Tibial artery (tissue), 4 donors: ENCODE measurements around the gene PPP4R3A.

Source experiments
- DNase-seq, 2 donors: peaks; one replicate each; pipeline ENCODE4 v3.0.0-alpha.2; 2019
- H3K27ac ChIP-seq, 2 donors: fragments of 200-600 bp; sonication (generic) in 1 of 2; 1 replicate in 1 of 2; 2 replicates in 1 of 2; pipeline ENCODE4 v1.5.1; 2018 to 2019; ENCODE audit warnings: mild to moderate bottlenecking in 1 of 2
- H3K27me3 ChIP-seq, 2 donors: fragments of 200-600 bp; sonication (generic) in 1 of 2; one replicate each; pipeline versions ENCODE4 v1.5.1 to v1.6.0; 2016 to 2019
- H3K36me3 ChIP-seq, 3 donors: fragments of 200-600 bp; sonication (generic) in 2 of 3; one replicate each; pipeline ENCODE4 v1.5.1; 2016 to 2019; ENCODE audit warnings: mild to moderate bottlenecking in 2 of 3
- H3K4me1 ChIP-seq, 4 donors: fragments of 200-600 bp; sonication (generic) in 2 of 4; 1 replicate in 3 of 4; 2 replicates in 1 of 4; pipeline ENCODE4 v1.5.1; 2016 to 2019
- H3K4me3 ChIP-seq, 2 donors: fragments of 200-600 bp; sonication (generic) in 1 of 2; 1 replicate in 1 of 2; 2 replicates in 1 of 2; pipeline ENCODE4 v1.5.1; 2018 to 2019; ENCODE audit warnings: mild to moderate bottlenecking in 2 of 2
- H3K9me3 ChIP-seq, 3 donors: fragments of 200-600 bp; sonication (generic) in 1 of 3; one replicate each; pipeline ENCODE4 v1.5.1; 2016 to 2019
- CTCF ChIP-seq, 2 experiments: fragments of 200-600 bp in 1 of 2; fragments of 450-650 bp in 1 of 2; IDR thresholded peaks; one replicate each; pipeline ENCODE4 v1.5.1; 2017 to 2019; ENCODE audit warnings: antibody characterized with exemption in 2 of 2, mild to moderate bottlenecking in 1 of 2, moderate library complexity in 1 of 2
- intact Hi-C: fragments of 100-400 bp; cut with DNase I; formaldehyde crosslinking; loops from one replicate; pipeline ENCODE4 v1.15.0; 2023; ENCODE audit warnings: low total_unique reads

The PPP4R3A gene

GRCh38 chr14:91424813-91425530, 85.1 kb downstream of the PPP4R3A start:
- Histone ChIP-seq H3K9me3 (no peaks in the 10 kb centered on the region), H3K27me3 (no peaks in the 10 kb centered on the region), H3K27ac (no peak overlapping the region), H3K36me3 (no peaks in the 10 kb centered on the region), H3K4me1 (no peaks in the 10 kb centered on the region), H3K4me3 (no peak overlapping the region)
- TF ChIP-seq CTCF (IDR thresholded peaks at IDR 0.05): no peak
- DNase-seq: no peak
- intact Hi-C loops: no loop called here

- no peak for DNase-seq
- TF ChIP-seq CTCF (IDR thresholded peaks at IDR 0.05): no peak
- H3K36me3 ChIP-seq: no peaks in the 10 kb centered on the region
- H3K27me3 ChIP-seq: peaks cover 0 to 25% of the 10 kb centered on the region in 2 donors
- peaks cover 0 to 27% (median 19%) of the 10 kb centered on the region in 4 donors for H3K4me1 ChIP-seq
- no peaks in the 10 kb centered on the region for H3K9me3 ChIP-seq
- intact Hi-C loops: no loop called here
- no peak overlapping the region for H3K27ac ChIP-seq
- no peak overlapping the region for H3K4me3 ChIP-seq
Observed at GRCh38 chr14:91420686-91421085, 89.4 kb downstream of the PPP4R3A start.

- no peak overlapping the region for H3K4me3 ChIP-seq
- H3K27ac ChIP-seq: no peak overlapping the region
- intact Hi-C loops: loop anchor here (5.0 kb wide), 1 partner anchor 97 kb away; no protein-coding TSS in a partner anchor
Observed at GRCh38 chr14:91419451-91419850, 90.7 kb downstream of the PPP4R3A start.

GRCh38 chr14:91419044-91419397, 91.1 kb downstream of the PPP4R3A start:
- H3K4me1 ChIP-seq: peaks cover 0 to 27% (median 19%) of the 10 kb centered on the region in 4 donors

More at GRCh38 chr14:91419451-91419850, 90.7 kb downstream of the PPP4R3A start:
- DNase-seq: no peak
- H3K9me3 ChIP-seq: no peaks in the 10 kb centered on the region
- no peak for TF ChIP-seq CTCF (IDR thresholded peaks at IDR 0.05)
- no peaks in the 10 kb centered on the region for H3K36me3 ChIP-seq
- H3K27me3 ChIP-seq: peaks cover 0 to 25% of the 10 kb centered on the region in 2 donors
- peaks cover 0 to 27% (median 19%) of the 10 kb centered on the region in 4 donors for H3K4me1 ChIP-seq

GRCh38 chr14:91418387-91419043, 91.6 kb downstream of the PPP4R3A start:
- Histone ChIP-seq H3K4me3 (peak overlapping the region; percentile 41 to 51), H3K27me3 (peaks cover 0 to 25% of the 10 kb centered on the region in 2 donors), H3K9me3 (no peaks in the 10 kb centered on the region), H3K36me3 (no peaks in the 10 kb centered on the region), H3K4me1 (peaks cover 0 to 27% (median 19%) of the 10 kb centered on the region in 4 donors), H3K27ac (no peak overlapping the region)
- peak; percentile 91 to 92 for TF ChIP-seq CTCF (IDR thresholded peaks at IDR 0.05)
- peak in 1 of 2 donors; percentile 47 for DNase-seq
- intact Hi-C loops: loop anchor here (5.0 kb wide), 1 partner anchor 96 kb away; no protein-coding TSS in a partner anchor

More at GRCh38 chr14:91419044-91419397, 91.1 kb downstream of the PPP4R3A start:
- no peaks in the 10 kb centered on the region for H3K9me3 ChIP-seq
- no peaks in the 10 kb centered on the region for H3K36me3 ChIP-seq
- DNase-seq: no peak
- peak overlapping the region; percentile 41 to 51 for H3K4me3 ChIP-seq
- H3K27ac ChIP-seq: no peak overlapping the region
- no peak for TF ChIP-seq CTCF (IDR thresholded peaks at IDR 0.05)
- intact Hi-C loops: loop anchor here (5.0 kb wide), 1 partner anchor 97 kb away; no protein-coding TSS in a partner anchor
- peaks cover 0 to 25% of the 10 kb centered on the region in 2 donors for H3K27me3 ChIP-seq
